HG03521 (cell line): ENCODE data around the gene NRROS.

Experiments used
- ATAC-seq: cut with Tn5 transposase; IDR thresholded peaks from one replicate; pipeline ENCODE4 v1.9.1; 2021; ENCODE audit warnings: mild to moderate bottlenecking, moderate library complexity; ENCODE audit not compliant: unreplicated experiment

The NRROS gene

DNA sequence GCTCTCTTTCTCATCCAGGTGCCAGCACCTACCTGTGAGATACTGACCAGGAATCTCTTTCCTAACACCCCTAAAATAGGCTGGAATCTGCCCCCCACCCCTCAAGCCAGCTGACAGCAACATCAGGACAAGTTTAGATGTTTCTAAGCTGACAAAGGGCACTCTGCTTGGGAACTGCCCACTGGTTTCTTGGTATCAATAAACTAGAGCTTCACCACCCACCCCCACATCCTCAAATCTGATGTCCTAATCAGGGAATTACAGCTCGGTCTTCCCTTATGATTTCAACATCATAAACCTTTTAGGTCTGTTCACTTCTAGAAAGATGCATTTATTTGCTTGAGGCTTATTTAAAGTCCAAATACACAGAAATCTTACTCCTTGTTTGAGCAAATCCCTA lies 37.9 kb downstream of the NRROS start:
- no peak for ATAC-seq

DNA sequence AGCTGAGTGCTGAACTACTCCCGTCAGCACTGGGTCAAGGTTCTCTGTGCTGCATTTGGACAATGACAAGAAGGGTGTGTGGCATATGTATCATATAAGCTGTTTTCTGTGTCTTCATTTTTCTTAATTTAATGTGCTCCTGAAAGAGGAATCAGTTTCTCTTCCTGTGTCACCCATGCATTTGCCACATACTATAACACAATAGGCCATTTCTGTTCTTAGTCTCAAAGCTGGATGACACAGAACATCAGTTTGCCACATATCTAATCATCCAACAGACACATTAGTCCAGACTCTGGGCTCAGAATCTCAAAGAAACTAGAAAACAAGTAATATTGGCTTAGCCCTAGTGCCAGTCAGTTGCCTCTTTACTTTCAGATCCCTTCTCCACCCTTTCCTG lies 38.4 kb downstream of the NRROS start:
- ATAC-seq: no peak

DNA sequence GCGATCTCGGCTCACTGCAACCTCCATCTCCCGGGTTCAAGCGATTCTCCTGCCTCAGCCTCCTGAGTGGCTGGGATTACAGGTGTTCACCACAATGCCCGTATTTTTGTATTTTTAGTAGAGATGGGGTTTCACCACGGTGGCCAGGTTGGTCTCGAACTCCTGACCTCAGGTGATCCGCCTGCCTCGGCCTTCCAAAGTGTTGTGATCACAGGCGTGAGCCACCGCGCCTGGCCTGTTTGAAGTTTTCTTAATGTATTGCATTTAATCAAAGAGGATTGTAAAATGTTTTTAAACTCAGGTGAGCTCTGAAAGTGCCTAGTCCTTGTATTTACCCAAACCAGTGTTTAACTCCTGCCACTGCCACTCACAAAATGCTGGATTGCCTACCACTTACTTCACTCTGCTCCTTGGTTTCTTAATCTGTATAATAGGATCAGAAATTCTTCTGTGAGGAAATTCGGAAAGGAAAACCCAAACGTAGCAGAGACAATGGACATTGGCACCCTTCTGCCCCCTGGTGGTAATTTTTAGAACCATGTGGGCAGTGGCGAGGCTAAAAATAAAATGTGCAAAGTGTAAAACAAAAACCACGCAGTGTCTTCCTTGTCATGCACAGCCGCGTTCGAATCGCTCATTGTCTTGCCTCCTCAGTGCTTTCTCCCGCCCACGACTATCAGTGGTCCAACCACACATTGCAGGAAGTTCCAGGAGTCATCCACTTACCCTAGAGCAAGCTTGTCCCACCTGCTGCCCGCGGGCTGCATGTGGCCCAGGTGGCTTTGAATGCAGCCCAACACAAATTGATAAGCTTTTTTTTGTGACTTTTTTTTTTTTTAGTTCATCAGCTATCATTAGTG lies 45.3 kb downstream of the NRROS start:
- peak; percentile 82 for ATAC-seq

DNA sequence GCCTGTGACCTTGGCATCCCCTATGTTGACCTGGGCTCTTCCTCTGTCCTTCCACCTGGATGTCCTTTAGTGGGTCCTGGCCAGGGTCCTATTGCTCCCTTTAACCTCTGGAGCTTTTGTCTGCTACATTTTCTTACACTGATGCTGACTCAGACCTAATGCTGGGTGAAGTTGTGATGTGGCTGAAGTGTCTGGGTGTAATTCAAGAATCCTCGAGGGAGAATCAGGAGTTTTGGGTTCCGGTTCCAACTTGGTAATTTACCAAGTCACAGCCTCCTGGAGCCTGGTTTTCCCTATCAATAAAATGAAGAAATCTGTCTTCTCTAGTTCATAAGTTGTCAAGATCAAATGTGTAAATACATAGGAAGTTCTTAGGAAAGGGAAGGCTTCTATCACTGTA lies 46.9 kb downstream of the NRROS start:
- no peak for ATAC-seq

DNA sequence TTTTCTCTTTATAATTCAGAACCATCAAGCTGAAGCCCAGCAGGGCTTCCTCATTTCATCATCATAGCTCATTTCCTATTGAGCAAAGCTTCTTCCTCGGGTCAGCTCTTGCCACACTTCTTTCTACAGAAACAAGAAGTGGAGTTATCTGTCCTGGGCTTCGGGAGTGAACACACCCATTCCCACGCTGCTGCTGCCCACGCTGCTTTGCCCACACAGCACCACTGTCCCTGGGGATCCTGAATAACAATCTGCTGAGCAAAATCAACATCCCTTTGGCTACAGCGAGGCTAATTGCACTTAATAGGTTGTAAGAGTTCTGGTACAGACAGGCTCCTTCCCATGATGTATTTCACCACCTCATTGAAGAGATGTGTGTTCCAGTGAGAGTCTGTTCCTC lies 48.9 kb downstream of the NRROS start:
- ATAC-seq: no peak

DNA sequence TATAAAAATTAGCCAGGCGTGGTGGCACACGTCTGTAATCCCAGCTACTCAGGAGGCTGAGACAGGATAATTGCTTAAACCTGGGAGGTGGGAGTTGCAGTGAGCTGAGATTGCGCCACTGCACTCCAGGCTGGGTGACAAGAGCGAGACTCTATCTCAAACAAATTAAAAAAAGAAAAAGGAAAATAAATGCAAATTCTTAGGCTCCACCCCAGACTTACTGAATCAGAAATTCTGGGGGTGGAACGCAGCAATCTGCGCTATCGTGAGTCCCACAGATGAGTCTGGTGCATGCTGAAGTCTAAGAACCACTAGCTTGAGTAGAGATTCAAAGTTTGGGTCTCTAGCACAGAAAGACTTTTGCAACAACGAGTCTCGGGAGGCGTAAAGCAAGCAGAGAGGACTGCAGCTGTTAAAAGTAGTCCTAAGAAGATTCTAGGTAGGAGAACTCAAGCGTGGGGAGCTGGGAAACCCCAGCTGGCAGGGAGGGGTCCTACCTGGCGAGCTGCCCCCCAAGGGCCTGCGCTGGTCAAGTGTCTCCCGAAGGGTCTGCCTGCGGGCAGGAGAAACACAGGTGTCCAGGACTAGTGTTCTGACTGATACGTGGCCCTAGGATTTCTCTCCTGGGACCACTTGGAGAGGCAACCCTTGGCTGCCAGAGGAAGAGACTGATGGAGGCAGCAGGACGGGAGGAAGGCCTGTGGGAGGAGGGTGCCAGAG lies 50.6 kb downstream of the NRROS start:
- ATAC-seq: no peak

DNA sequence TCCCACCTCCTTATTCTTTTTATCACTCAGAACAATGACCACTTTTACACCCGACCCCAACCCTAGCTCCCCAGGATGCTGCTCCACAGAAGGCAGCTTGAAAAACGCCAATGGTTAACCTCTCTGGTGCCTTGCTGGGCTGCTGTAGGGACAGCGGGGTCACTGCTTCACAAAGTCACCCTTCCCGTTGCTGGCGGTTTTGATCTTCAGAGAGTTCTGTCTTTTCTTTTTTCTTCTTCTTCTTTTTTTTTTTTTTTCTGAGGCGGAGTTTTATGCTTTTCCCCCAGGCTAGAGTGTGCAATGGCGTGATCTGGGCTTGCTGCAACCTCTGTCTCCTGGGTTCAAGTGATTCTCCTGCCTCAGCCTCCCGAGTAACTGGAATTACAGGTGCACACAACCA lies 51.9 kb downstream of the NRROS start:
- no peak for ATAC-seq

DNA sequence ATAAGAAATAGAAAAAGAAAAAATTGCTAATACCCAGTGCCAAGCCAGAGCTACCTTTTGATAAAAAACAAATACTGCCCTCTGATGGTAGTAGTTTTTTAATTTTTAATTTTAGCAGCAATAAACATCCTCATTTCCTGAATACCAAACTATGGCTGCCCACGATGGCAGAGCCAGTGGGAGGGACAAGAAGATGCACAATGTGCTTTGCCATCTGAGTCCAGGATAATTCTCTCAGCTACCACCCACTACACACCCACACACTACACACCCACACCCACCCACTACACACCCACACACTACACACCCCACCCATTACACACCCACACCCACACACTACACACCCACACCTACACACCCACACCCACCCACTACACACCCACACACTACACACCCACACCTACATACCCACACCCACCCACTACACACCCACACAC lies 54.7 kb downstream of the NRROS start:
- no peak for ATAC-seq

DNA sequence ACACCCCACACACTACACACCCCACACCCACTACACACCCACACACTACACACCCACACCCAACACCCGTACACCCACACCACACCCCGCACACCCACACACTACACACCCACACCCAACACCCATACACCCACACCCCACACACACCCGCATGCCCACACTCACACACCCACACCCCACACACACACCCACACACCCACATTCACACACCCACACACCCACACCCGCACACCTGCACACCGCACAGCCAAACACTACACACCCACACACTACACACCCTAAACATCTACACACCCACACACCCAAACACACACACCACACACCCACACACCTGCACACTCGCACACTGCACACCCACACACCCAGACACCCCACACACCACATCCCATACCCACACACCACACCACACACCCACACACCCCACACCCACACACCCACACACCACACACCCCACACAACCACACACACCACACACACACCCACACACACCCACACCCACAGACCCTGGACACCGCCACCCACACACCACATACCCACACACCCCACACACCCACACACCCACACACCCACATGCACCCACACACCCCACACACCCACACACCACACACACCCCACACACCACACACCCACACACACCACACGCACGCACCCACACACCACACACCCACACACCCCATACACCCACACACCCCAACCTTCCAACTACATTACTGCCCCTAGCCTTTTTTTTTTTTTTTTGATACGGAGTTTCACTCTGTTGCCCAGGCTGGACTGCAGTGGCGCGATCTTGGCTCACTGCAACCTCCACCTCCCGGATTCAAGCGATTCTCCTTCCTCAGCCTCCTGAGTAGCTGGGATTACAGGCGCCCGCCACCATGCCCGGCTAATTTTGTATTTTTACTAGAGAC lies 55.7 kb downstream of the NRROS start:
- ATAC-seq: no peak

DNA sequence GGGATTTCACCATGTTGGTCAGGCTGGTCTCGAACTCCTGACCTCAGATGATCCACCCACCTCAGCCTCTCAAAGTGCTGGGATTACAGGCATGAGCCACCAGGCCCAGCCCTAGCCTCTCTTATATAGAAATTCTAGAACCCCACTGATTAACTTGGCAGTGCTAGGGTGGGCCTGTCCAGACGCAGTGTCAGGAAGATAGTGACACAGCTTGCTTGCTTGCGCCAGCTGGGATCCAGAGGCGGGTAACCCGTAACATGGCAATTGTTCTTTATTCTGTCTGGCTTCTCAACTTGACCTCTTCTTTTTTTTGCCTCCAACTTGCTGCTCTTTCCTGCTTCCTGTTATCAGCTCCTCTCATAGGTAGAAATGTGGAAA lies 56.3 kb downstream of the NRROS start:
- ATAC-seq: no peak

DNA sequence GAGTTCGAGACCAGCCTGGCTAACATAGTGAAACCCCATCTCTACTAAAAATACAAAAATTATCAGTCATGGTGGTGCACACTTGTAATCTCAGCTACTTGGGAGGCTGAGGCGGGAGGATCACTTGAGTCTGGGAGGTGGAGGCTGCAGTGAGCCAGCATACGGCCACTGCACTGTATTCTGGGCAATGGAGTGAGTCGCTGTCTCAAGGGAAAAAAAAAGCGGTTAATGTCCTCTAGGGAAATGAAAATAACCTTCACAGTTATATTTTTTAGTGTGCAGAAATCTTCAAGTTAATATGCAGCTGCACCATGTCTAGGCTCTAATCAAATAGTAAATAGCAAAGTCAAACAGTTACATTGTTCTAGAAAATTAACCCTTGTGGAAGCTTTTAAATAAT lies 57.8 kb downstream of the NRROS start:
- ATAC-seq: no peak

DNA sequence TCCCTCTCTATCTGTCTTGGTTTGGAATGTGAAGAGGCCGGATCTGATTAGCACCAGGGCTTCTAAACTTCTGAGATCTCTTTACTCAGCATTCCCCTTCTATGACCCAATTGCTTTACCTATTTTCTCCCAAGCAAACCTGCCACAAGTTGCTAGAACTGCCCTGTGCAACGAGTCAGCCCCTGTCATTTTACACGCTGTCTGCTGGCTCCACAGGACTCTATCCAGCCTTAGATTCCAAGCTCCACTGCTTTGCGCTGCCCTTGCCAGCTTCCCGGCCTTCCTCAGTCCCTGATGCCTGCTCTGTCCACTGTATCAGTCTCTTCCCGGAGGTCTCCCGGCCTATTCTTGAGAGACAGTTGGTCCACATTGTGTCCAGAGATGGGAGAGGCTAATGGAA lies 60.3 kb downstream of the NRROS start:
- no peak for ATAC-seq

DNA sequence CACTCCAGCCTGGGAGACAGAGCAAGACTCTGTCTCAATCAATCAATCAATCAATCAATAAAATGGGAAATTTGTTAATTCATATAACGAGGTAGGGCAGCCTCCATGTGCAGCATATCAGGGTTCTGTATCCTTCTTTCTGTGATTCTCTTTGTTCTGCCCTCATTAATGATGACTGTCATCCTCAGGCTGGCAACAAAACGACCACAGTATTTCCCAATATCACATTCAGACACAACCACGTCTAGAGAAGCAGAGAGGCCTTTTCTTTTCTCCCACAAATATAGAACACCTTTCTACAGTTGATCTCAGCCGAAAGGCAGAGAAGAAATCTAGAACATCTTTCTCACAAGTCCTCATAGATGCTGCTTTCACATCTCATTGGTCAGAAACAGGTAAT lies 61.3 kb downstream of the NRROS start:
- ATAC-seq: no peak

DNA sequence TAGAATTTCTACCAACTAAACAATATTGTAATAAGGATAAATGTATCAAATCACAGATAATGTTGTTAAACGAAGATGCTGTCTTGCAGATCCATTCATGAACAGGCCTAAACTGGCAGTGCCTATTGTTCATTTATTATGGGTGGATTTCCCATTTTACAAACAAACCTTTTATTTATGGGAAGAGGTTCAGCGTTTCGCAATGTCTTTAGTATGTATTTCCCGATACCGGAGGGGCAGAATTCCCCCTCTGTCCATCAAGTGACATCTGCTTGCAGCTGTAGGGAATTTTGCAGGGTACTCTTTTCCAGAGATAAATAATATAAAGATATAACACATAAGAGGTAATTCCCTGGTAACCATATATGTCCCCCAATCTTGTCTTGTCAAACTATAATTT lies 66.8 kb downstream of the NRROS start:
- ATAC-seq: no peak

DNA sequence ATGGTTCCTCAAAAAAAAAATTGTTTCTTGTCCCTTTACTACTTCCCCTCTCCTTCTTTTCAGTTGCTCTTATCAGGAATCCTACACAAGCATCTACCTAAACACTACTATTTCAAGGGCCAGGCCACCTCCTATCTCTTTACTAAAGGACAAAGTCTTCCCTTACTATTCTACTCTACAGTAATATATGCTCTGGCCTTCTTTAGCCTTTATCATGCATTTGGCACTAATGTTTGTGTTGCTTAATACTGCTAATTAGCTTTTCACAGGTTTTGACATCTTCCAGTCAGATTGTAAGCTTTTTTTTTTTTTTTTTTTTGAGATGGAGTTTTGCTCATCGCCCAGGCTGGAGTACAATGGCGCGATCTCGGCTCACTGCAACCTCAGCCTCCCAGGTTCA lies 67.2 kb downstream of the NRROS start:
- no peak for ATAC-seq

DNA sequence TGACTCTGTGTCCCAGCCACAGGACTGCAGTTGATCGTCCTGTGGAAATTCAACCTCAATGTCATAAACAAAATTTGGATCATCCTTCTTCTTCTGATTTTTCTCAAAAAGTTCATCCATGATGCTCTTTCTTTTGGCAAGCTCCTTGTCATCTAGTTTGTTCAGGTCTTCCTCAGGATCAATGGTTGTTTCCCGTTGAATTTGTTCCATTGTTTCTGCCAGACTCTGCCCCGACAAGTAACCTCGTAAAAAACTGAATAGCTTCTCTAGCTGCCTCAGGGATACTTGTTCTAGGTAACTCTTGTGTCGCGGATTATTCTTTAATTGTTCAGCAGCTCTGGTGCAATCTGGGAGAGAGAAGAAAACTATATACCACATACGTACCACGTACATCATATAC lies 68.1 kb downstream of the NRROS start:
- ATAC-seq: no peak

DNA sequence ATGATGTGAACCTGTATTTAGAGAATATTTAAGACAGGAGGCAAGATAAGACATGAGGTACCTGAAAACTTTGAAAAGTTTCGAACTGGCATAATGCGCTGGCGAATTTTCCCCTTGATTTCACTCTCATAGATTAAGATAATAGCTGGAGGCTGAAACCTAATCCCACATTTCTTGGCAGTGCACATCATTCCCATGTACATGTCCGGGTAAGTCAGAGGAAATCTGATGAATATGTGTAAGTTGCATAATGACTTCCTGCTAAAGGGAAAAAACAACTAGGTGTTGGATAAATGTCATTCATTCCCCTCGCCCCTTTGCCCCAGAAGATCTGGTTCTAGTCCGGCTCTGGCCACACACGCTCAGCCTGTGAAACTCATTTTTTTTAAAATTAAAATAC lies 69.0 kb downstream of the NRROS start:
- ATAC-seq: no peak
